HepG2 (cell line): ENCODE data around the gene KRTAP5-11. TPM values are rescaled to one million over a fixed set of nuclear protein-coding genes. Genes with fewer than 3 reads are reported as not detected.

Source experiments
- ATAC-seq: fragments of 200-7000 bp; cut with Tn5 transposase; 3 replicates; pipeline ENCODE4 v1.9.1; 2020; ENCODE audit warnings: mild to moderate bottlenecking, moderate library complexity
- BruUV-seq: library from RNA; stranded (reverse); fragments of 400-500 nt; replicated peaks from 2 replicates; lab custom pipeline; 2021; lab: Mats Ljungman, UMichigan
- CTCF ChIA-PET: fragments of 300-600 bp; formaldehyde crosslinking; extraction: SDS; loops from one replicate; lab custom pipeline; 2021; ENCODE audit warnings: low total read pairs, inconsistent platforms, low intra/inter-chr PET ratio; lab: Yijun Ruan, JAX
- POLR2A ChIA-PET: fragments of 350-600 bp; sonication (Branson Sonifier 250); formaldehyde crosslinking; loops from one replicate; lab custom pipeline; 2020; ENCODE audit warnings: antibody characterized with exemption, inconsistent platforms; lab: Yijun Ruan, JAX
- DNase-seq: peaks from one replicate; pipeline ENCODE4 v3.0.0-alpha.2; 2015; ENCODE audit warnings: low spot score
- FAIRE-seq: peaks from 3 replicates; lab custom pipeline; 2011; peaks lifted over from hg19 to GRCh38; lab: Jason Lieb, UNC
- H2AFZ ChIP-seq: one replicate; pipeline ENCODE4 v1.6.1; 2011; ENCODE audit warnings: low read length, inconsistent platforms
- H3K27ac ChIP-seq: fragments of 300-600 bp; 3 replicates; pipeline ENCODE4 v1.8.0; 2011; ENCODE audit warnings: mixed run types, mild to moderate bottlenecking, mixed read lengths, low read length, inconsistent platforms; ENCODE audit not compliant: insufficient read depth; ENCODE audit errors: extremely low read length
- H3K27me3 ChIP-seq, 2 experiments: fragments of 200-600 bp in 1 of 2; 2 replicates in 1 of 2; 3 replicates in 1 of 2; pipeline versions ENCODE4 v1.6.0 to v1.8.0; 2011; ENCODE audit warnings: low read length in 2 of 2, mild to moderate bottlenecking in 2 of 2, moderate library complexity in 2 of 2, inconsistent platforms in 1 of 2; ENCODE audit not compliant: insufficient read depth in 2 of 2, control insufficient read depth in 1 of 2
- H3K36me3 ChIP-seq, 2 experiments: fragments of 200-600 bp in 1 of 2; replicated peaks in 1 of 2; 2 replicates in 1 of 2; 3 replicates in 1 of 2; pipeline versions ENCODE4 v1.5.1 to v1.8.0; 2011; ENCODE audit warnings: low read length in 2 of 2, inconsistent platforms in 1 of 2; ENCODE audit not compliant: insufficient read depth in 2 of 2, control insufficient read depth in 1 of 2
- H3K4me1 ChIP-seq: 2 replicates; pipeline ENCODE4 v1.5.1; 2012; ENCODE audit warnings: low read length, inconsistent platforms; ENCODE audit not compliant: insufficient read depth
- H3K4me2 ChIP-seq: 2 replicates; pipeline ENCODE4 v1.6.0; 2011; ENCODE audit warnings: low read depth, low read length, inconsistent platforms
- H3K4me3 ChIP-seq, 3 experiments: fragments of 200-600 bp in 1 of 3; sonication (generic), shearing (Covaris generic) in 1 of 3; replicated peaks in 1 of 3; 2 replicates each; pipeline ENCODE4 v1.5.1; 2011 to 2016; ENCODE audit warnings: low read length in 3 of 3, inconsistent platforms in 2 of 3, low read depth in 2 of 3, mild to moderate bottlenecking in 2 of 3, control low read depth in 1 of 3, mixed read lengths in 1 of 3; ENCODE audit not compliant: insufficient read depth in 1 of 3
- H3K79me2 ChIP-seq: one replicate; pipeline ENCODE4 v1.6.1; 2011; ENCODE audit warnings: low read length, inconsistent platforms; ENCODE audit not compliant: insufficient read depth
- H3K9ac ChIP-seq: 2 replicates; pipeline ENCODE4 v1.6.0; 2011; ENCODE audit warnings: mild to moderate bottlenecking, low read depth, low read length, inconsistent platforms; ENCODE audit not compliant: insufficient read depth
- H3K9me3 ChIP-seq: 2 replicates; pipeline ENCODE4 v1.5.1; 2012; ENCODE audit warnings: mild to moderate bottlenecking, low read length
- H4K20me1 ChIP-seq: 2 replicates; pipeline ENCODE4 v1.6.0; 2011; ENCODE audit warnings: inconsistent platforms, mild to moderate bottlenecking, low read length, moderate library complexity; ENCODE audit not compliant: insufficient read depth
- DNMT3B ChIP-seq: conservative IDR thresholded peaks from 2 replicates; pipeline ENCODE4 v1.6.1; 2016; ENCODE audit warnings: missing biosample characterization, control low read depth
- ERF ChIP-seq: IDR thresholded peaks from 2 replicates; pipeline ENCODE4 v1.6.1; 2018; ENCODE audit warnings: missing biosample characterization, missing genetic modification reagents
- HBP1 ChIP-seq: IDR thresholded peaks from 2 replicates; pipeline ENCODE4 v1.6.1; 2016; ENCODE audit warnings: low read depth, control low read depth
- MYNN ChIP-seq: sonication (generic); formaldehyde crosslinking; IDR thresholded peaks from 2 replicates; pipeline ENCODE4 v1.4.0; 2020; ENCODE audit warnings: mild to moderate bottlenecking, low read depth, missing genetic modification reagents
- PBX2 ChIP-seq: IDR thresholded peaks from 2 replicates; pipeline ENCODE4 v1.6.1; 2016; ENCODE audit warnings: control low read depth
- ZBTB46 ChIP-seq: sonication (generic); formaldehyde crosslinking; IDR thresholded peaks from 2 replicates; pipeline ENCODE4 v1.4.0; 2020; ENCODE audit warnings: mild to moderate bottlenecking, missing genetic modification reagents, borderline replicate concordance
- in situ Hi-C: cut with HindIII; loops from 2 replicates; pipeline ENCODE4 v1.10.0; 2017; ENCODE audit warnings: low pct_unique_long_range_greater_than_20kb; ENCODE audit not compliant: extremely low pct_ligation_motif_present
- intact Hi-C: fragments of 100-400 bp; cut with micrococcal nuclease; formaldehyde crosslinking; loops from one replicate; pipeline ENCODE4 v1.10.0; 2022; ENCODE audit not compliant: unreplicated experiment
- polyA plus RNA-seq, 8 experiments: library from polyadenylated mRNA; depleted of rRNA in 3 of 8; stranded (reverse) in 7 of 8; unstranded in 1 of 8; fragments of >200 nt; fragmentation: Illumina TruSeq in 4 of 8; extraction: Trizol in 4 of 8; gene quantifications; 2 replicates each; pipeline versions ENCODE4 v1.2.1 to v1.2.3, GENCODE V29; 2011 to 2016; ENCODE audit warnings: low read depth in 4 of 8, missing spikeins in 1 of 8, mixed read lengths in 1 of 8; ENCODE audit not compliant: insufficient read depth in 1 of 8
- total RNA-seq, 5 experiments: library from RNA; depleted of rRNA; stranded (reverse); fragments of >200 nt; fragmentation: Illumina TruSeq; extraction: Trizol; gene quantifications; 2 replicates each; pipeline ENCODE4 v1.2.3, GENCODE V29; 2016; ENCODE audit warnings: low read depth in 1 of 5

KRTAP5-11 gene
- total and polyA plus RNA-seq, 2 of the 13 experiments (the other 11 are each of a cell fraction or from before 2014, with no cell fraction given) = not detected

GRCh38 chr11:71563406-71563805 is 19.3 kb downstream of the KRTAP5-11 start (continued):
- no peak for TF ChIP-seq PBX2
- no peak for TF ChIP-seq DNMT3B (CRISPR knock-in tag)
- TF ChIP-seq MYNN (CRISPR knock-in tag) = no peak
- TF ChIP-seq ZBTB46 = no peak
- TF ChIP-seq HBP1 = no peak

GRCh38 chr11:71562120-71562519 is 20.6 kb downstream of the KRTAP5-11 start:
- Histone ChIP-seq H2AFZ (no peak overlapping the region), H3K4me1 (peaks cover 36% of the 10 kb centered on the region), H3K4me3 (no peak overlapping the region), H3K36me3 (no peaks in the 10 kb centered on the region), H4K20me1 (no peaks in the 10 kb centered on the region), H3K27me3 (peaks cover 3 to 5% of the 10 kb centered on the region in 2 experiments; a peak in 2 of 5 replicates)
- BruUV-seq = no TSS peak
- no peak for TF ChIP-seq ERF (CRISPR knock-in tag)
- TF ChIP-seq, all 625 proteins: peak for 0
- Histone ChIP-seq H3K9ac (no peak overlapping the region), H3K27ac (no peak overlapping the region), H3K4me2 (no peak overlapping the region), H3K9me3 (no peaks in the 10 kb centered on the region), H3K79me2 (no peaks in the 10 kb centered on the region)
- POLR2A ChIA-PET = no interaction called here
- no peak for ATAC-seq
- intact Hi-C loops (no loop called here), in situ Hi-C loops (no loop called here)
- CTCF ChIA-PET = no interaction called here
- FAIRE-seq = no peak
- DNase-seq = no peak
